Brain pericyte (primary cell): ENCODE results near the gene ARRDC1.
"Not testable (repeated sequence)": the region's sequence is repeated elsewhere in the genome, so short reads cannot be mapped to it uniquely, and the experiment has no call there.

Source experiments
- DNase-seq: peaks from one replicate; pipeline ENCODE4 v3.0.0-alpha.2; 2012; ENCODE audit warnings: low read depth, low spot score

The ARRDC1 gene, protein sequence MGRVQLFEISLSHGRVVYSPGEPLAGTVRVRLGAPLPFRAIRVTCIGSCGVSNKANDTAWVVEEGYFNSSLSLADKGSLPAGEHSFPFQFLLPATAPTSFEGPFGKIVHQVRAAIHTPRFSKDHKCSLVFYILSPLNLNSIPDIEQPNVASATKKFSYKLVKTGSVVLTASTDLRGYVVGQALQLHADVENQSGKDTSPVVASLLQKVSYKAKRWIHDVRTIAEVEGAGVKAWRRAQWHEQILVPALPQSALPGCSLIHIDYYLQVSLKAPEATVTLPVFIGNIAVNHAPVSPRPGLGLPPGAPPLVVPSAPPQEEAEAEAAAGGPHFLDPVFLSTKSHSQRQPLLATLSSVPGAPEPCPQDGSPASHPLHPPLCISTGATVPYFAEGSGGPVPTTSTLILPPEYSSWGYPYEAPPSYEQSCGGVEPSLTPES

DNA sequence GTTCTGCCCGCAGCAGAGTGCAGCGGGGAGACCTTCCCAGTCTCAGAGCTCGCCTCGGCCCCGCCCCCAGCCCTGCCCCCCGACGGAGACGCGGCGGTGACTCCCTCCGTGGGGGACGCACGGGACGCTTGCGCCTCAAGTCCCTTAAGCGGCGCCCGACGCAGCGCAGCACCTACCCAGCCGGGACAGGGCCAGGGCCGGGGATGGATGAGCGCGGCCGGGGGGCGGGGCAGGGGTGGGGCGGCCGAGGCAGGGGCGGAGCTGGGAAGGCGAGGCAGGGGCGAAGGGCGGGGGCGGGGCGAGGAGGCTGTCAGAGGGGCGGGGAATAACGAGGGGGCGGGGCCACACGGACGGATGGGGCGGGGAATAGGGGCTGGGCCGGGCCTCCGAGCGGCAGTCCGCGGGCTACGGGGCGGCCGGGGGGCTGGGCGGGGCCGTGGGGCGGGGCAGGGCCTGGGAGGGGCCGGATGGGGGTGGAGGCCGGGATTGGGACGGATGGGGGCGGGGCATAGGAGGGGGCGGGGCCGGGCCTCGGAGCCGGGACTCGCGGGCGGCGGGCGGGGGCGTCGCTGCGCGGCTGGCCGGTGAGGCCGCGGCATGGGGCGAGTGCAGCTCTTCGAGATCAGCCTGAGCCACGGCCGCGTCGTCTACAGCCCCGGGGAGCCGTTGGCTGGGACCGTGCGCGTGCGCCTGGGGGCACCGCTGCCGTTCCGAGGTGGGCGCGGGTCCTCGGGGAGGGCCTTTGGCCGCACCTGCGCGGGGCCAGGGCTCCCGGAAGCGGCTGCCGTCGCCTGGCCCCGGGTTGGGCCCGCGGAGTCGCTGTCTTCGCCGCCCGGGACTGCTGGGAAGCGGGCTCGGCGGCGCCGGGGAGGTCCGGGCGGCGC lies at the start of gene ARRDC1:
Gene ARRDC1, plus strand, starts transcription at position 566 of the 884 bp plus-strand sequence. Its CDS starts 32 bp downstream, at position 598.
- no peak for DNase-seq

DNA sequence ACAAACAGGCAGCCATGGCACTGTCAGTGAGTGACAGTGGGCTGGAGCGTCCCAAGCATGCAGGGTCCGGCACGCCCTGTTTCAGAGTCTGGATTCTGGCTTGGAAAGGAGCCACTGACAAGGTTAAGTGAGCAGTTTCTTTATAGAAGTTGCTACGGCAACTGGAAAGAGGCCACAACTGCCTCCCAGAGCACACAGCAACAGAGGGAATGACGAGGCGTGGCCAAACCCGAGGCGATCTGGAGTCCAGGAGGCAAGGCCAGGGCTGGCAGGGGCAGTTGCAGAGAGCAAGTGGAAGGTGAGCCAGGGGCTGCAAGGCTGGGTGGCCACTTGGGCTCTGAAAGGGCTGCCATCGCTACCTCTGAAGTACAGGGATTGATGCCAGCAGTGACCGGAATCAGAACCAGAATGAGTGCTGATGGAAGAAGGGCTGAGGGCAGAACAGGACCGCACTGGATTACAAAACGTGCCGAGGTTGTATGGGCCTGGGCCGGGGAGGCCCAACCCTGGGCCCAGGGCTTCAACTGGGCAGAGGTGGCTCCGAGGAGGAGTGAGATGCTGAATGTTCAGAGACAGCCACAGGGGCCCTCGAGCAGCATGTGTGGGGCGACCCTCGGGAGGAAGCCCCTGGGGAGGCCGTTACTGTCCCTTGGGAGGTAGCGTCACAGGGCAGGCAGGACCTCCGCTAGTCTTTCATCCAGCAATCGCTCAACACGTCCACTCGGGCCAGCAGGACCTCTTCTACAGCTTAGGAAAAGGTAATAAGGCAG lies 49.2 kb upstream of the ARRDC1 start:
- no peak for DNase-seq

DNA sequence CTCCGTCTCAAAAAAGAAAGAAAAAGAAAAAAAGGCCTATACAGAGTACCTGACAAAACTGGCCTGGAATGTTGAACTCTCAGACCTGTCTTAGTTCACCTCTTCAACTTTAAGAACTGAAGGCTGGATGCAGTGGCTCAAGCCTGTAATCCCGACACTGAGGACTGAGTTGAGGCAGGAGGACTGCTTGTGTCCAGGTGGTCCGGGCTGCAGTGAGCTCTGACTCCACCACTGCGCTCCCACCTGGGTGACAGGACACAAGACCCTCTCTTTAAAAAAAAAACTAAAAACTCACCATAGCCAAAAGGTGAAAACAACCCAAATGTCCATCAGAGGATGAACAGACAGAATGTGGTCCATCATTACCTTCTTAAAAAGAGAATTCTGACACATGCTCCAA lies 47.4 kb upstream of the ARRDC1 start:
- no peak for DNase-seq

DNA sequence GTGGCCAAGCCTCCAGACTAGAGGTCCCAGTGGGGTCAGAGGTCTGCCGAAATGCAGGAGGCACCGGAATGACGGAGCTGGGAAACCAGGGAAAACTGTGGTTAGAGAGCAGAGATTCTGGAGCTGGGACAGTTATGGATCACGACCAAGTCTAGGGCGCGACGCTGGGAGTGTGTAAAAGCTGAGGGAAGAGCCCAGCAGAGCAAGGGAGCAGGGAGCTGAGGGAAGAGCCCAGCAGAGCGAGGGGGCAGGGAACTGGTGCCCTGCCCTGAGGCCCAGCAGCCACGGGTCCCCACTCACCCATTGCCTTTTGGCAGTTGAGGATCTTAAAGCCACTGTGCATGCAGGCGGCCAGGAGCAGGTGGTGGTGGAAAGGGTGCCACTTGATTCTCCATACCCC lies 41.4 kb upstream of the ARRDC1 start:
- DNase-seq: no peak

DNA sequence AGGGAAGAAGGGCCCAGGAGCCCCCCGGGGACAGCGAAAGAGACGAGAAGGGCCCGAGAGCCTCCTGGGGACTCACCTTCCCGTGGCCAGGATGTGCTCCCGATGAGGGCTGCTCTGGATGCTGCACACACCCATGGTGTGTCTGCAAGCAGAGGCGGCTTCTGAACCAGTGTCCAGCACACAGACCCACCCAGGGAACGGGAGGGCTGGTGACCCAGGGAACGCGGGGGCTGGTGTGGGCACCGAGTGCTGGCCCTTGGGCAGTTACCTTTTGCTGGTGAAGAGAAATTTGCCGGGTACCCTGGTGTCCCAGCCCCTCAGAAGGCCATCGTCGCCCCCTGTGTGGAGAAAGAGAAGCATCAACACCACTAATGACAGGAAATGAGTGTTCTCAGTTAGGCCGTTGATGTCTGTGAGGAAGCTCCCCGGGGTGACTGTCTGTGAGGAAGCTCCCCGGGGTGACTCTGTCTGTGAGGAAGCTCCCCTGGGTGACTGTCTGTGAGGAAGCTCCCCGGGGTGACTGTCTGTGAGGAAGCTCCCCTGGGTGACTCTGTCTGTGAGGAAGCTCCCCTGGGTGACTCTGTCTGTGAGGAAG lies 40.6 kb upstream of the ARRDC1 start:
- DNase-seq: no peak

DNA sequence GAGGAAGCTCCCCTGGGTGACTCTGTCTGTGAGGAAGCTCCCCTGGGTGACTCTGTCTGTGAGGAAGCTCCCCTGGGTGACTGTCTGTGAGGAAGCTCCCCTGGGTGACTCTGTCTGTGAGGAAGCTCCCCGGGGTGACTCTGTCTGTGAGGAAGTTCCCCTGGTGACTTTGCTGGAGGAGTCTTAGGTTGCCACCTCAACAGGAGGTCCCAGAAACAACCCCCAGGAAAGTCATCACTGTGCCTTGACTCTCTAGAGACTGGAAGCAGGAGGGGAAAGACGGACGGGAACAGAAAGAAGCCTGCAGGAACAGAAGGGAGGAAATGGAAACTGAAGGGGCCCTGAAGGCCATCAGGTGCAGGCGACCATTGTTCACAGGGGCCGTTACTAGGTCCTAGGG lies 37.0 kb upstream of the ARRDC1 start:
- DNase-seq: not testable (repeated sequence)

DNA sequence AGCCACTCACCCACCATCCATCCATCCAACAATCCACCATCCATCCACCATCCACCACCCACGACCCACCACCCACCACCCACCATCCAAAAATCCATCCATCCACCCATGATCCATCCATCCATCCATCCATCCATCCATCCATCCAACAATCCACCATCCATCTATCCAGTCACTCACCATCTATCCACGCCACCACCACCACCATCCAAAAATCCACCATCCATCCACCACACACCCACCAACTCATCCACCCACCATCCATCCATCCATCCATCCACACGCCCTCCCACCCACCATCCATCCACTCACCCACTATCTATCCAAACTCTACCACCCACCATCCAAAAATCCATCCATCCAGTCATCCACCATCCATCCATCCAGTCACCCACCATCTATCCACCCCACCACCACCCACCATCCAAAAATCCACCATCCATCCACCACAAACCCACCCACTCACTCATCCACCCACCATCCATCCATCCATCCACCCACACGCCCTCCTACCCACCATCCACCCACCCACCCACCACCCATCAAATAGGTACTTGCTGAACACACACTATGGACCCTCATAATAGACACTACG lies 35.8 kb upstream of the ARRDC1 start:
- no peak for DNase-seq

DNA sequence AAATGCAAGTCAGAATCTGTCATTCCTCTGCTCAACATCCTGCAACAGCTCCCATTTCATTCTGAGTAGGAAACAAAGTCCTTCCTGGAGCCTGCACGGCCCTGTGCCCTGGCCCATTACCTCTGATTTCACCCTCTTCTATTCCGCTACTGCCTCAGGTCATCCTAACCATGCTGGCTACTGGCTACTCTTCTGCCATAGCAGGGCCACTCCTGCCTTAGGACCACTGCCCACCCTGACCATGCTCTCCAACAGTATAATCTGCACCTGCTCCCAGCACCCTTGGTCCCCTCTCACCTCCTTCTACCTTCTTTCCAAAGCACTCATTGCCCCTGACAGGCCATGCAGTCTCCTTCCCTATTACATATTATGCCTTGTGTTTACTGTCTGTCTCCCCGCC lies 34.9 kb upstream of the ARRDC1 start:
- no peak for DNase-seq

DNA sequence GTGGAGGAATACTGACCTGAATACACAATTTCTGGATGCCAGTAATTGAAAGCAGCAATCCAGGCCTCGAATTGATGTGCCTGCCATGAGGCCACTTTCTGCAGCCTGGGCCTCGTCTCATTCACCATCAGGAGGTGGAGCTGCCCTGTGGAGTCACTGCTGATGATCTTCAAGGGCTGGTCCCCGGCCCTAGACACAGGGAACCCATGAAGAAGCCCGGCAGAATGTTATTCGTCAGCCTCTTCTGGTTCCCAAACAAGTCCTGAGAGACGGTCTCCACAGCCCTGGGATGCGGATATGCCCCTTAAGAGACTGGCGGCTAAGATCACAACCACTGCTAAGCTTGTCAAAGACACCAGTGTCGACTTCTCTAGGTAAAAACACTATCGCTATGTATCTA lies 31.3 kb upstream of the ARRDC1 start:
- DNase-seq: no peak

DNA sequence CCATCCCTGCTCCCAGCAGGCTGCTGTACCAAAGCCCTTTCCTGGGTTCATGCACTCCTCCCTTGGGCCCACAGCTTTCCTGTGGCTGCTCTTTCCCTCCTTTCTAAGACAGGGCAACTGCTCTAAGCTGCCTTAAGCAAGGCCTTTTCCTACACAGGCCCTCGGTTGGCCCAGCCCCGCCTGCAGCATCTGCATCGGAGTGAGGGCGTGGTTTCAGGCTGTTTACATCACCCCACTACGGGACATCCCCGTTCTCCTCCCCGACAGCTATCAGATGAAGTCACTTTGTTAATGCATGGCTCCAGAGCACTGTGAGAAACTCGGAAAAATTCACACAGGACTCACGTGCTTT lies 30.1 kb upstream of the ARRDC1 start:
- no peak for DNase-seq

DNA sequence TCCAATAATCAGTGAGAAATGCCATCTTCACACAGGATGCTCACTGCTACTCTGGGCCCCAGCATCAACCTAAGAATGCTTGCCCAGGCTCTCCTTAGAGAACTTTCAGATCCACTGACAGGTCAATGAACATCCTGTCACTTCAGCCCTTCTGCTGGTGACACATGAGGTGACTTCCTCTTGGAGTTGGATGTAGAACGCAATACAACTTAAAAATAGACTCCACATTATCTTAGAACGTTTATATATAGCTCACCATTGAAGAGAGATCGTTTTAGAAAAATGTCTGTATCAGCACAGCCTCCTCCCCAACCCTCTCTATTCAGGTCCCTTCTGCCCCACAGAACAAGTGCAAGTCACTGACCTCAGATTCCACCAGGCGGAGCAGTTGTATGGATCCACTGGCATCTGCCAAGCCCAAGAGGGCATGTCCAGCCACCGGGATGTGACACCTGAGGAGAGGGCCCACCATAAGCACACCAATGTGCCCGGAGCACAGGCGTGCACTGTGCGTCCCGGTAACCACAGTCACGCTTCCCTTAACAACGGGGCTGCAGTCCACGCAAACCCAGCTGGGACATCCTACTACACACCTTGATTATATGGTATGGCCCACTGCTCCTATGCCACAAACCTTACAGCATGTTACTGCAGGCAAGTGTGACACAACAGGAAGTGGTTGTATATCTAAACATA lies 29.6 kb upstream of the ARRDC1 start:
- DNase-seq: no peak

DNA sequence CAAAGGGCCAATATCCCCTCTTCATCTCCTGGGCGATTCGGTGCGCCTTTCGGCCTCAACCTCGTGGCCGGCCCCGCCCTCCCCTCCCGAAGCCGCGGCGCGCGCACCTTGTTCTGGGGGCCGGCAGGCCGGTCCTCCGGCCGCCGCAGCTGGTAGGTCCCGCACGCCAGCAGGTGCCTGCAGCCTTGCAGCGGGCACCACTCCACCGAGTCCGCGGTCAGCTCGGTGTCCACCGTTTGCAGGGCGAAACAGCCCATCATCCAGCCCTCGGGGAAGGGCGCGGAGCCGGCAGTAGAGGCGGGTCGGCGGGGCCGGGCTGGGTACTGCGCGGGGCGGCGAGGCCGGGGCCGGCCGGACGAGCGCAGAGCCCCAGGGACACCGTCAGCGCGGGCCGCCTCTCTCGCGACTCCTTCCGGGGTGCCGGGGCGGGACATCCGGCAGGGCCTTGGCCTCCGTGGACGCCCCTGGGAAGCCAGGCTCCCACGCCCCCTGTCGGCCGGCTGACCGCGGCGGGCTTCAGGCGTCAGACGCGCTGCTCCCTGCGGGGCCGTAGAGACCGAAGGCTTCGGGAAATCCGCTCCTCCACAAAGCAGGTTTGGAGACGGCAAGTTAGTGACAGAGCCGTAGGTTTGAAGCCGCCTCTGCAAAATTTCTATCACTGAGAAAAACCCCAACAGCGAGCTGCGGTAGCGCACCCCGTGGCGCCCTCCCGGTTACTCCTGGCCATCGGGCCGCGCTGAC lies 26.8 kb upstream of the ARRDC1 start, which contains the start of gene DPH7:
Gene DPH7, minus strand, starts transcription at position 408 of the 741 bp plus-strand sequence. Its CDS starts 148 bp downstream, at position 260.
- DNase-seq: peak; percentile 49

DNA sequence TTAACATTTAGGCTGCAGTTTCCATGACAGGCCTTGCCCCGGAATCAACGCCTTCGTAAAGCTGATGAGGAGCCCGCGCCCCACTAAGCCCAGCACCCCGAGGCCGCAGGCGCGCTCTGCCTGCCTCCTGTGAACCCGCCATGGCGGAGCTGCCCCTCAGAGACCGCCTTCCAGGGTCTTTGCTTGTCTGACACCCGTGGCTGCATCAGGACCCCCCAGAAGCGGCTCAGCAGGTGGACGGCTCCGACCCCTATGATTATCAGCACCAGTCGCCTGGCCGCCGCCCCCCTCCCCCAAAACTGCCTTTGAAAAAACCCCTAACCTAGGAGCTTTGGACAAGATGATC lies 26.3 kb upstream of the ARRDC1 start:
- no peak for DNase-seq

DNA sequence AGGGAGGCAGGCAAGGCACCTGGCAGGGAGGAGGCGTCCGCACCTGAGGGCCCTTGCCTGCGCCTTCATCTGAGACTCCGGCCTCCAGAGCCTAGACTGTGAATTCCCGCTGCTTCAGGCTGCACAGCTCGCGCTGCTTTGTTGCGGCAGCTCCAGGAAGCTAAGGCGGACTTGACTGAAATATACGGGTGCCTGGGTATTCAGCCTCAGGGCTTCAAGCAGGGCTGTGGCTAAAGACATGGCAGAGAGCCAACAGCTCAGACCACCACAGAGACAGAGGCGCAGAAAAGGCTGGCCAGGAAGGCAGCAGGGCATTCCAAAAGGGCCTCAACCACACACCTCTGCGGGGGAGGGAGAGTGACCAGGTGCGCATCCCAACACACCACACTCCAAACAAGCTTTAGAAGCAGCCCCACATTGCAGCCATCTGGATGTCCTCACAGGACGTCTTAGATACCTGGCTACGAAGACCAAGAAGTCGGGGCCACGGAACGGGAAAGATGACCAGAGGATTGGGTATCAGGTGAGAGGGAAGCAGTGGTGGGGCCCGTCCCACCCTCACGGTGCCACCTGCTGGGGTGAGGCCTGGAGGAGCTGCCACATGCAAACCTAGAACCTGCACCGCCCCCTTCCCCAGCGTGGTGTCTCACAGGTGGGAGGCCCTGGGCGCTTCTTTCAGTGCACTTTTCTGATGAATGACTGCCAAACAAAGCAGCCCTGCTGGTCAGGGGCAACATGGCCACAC lies 25.1 kb upstream of the ARRDC1 start:
- no peak for DNase-seq

DNA sequence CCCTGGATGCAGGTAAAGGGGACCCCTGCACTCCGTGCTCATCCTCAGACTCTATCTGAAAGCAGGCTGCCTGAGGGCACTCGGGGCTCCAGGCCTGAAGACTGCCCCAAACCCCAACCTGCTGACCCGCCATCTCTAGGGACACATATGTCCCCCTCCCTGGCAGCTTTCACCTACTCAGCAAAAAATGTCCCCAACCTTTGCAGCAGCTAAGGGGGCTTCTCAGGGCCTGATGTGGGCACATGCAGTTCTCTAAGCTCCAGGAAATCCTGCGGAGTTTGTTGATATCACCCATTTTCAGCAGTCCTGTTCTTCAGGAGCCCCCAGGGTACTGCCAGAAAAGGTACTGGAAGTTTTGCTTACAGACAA lies 24.5 kb upstream of the ARRDC1 start:
- no peak for DNase-seq

DNA sequence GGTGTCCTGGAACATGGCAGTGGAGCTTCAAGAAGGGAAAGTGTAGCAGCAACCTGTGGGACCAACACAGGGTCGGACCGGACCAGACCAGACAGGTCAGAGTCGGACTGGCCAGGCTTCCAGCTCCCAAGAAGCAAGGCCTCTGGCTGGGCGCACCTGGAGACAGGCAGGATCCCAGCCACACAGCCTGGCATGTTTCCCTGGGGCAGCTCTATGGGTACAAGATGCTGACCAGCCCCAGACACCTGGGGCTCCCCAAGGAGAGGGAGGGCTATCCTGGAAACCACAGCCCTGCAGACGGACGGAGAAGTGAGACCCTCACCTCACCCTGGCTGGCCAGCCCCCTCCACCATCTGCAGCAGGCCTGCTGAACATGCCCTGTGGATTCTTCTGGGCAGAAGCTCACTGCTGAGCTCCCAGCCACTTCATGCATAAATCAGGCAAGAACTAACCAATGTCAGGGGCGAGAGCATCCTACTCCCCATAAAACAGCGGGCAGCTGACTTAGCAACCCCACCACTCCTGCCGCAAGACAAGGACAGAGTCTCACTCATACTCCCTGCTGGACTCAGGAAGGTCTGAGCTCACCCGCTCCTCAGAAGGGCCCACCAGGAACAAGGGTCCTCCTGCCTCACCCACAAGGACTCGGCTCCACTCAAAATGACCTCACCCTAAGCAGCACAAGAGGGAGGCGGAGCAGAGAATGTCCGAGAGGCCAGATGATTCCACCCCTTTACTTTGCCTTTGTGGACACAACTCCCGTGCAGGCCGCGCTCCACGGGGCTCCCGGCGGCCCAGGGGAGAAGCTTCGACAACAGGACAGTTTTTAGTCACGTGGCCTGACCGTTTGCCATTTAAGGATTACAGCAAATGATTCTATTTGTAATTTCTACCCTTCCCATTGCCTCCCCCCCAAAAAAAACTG lies 23.9 kb upstream of the ARRDC1 start:
- no peak for DNase-seq

DNA sequence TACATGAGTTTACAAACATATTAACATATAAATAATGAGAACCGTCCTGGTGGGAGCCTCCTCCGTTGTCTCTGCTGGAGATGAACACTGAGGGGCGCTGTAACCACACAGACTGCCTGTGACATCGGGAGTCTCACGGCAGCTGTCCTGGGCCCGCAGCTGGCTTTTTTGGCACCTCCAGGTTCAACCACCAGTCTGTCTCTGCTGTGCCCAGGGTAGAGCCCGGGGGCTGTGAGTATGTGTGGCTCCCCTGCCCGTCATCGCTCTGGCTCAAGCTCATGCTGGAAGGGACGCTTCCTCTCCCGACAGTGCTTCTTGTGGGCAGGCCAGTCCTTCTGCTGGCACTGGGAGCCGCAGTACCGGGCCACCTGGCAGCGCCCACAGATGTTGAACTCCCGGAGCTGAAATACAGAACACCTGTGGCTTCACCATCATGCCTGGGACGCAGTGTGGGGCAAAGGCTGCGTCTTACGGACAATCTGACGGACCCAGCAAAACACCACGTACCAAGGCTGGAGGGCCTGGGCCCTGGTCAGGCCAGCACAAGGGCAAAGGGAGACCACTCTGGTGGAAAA lies 23.1 kb upstream of the ARRDC1 start:
- DNase-seq: no peak

DNA sequence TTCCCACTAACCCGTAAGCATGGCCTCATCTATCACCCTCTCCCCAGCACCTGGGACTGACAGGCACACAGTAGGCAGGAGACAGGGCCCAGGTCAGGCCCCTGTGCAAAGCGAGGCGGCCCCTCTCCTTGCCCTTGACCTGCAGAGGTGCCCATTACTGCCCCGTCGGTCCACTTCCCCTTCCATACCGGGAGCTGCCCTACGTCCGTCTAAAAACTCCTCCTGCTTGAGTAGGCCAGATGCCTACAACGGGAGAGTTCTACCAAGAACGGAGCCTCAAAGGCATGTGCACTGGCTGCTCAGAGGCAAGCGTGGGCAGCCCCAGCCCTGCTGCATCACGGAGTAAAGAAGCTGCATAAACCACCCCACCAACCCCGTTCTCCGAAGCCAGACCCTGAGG lies 22.1 kb upstream of the ARRDC1 start:
- no peak for DNase-seq
